Stimulated activated CD4-positive, alpha-beta T cell treated with anti-CD3 and anti-CD28 coated beads, TNF-alpha, amount 100 ng/mL, for 1 hour (primary cell): ENCODE results near the gene POU5F1.
"Not testable (repeated sequence)": the region's sequence is repeated elsewhere in the genome, so short reads cannot be mapped to it uniquely, and the experiment has no call there.

Source experiments
- DNase-seq, 3 donors: peaks; one replicate each; pipeline ENCODE4 v3.0.0-alpha.2; 2020; ENCODE audit warnings: low read depth in 3 of 3, low spot score in 1 of 3

POU5F1 gene

GRCh38 chr6:31192431-31193105, 22.1 kb upstream of the POU5F1 start:
- DNase-seq: not testable (repeated sequence)

- DNase-seq: no peak
Measured at GRCh38 chr6:31190488-31190887, 20.0 kb upstream of the POU5F1 start.

- DNase-seq: not testable (repeated sequence)
Measured at GRCh38 chr6:31189223-31189622, 18.7 kb upstream of the POU5F1 start.

GRCh38 chr6:31187780-31188194, 17.3 kb upstream of the POU5F1 start:
- DNase-seq: no peak

DNA sequence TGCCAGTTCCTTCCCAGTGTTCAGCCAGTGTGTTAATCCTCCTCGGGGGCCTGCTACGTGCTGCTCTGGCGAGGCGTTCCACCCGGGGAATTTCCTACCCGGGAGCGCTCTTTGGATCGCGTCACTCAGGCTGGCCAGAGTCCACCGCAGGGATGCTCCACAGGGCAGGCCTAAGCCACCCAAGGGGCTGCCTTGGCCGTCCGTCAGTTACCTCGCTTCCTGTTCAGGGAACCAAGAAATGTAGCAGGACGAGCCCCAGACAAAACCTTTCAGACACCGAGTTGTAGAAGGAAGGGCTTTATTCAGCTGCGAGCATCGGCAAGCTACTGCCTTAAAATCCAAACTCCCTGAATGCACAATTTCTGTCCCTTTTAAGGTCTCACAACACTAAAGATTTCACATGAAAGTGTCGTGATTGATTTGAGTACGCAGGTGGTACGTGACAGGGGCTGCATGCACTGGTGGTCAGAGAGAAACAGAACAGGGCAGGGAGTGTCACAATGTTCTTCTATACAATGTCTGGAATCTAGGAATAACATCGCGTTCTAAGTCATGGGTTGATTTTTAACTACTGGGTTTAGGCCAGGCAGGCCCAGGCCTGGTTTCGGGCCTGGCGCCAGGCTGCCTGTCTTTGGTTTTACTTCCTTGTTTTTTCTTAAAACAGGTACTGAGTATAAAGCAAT, 15.7 kb upstream of the POU5F1 start:
- no peak for DNase-seq

- DNase-seq: not testable (repeated sequence)
Measured at GRCh38 chr6:31185695-31186051, 15.2 kb upstream of the POU5F1 start.

- DNase-seq: not testable (repeated sequence)
Measured at GRCh38 chr6:31183859-31184258, 13.4 kb upstream of the POU5F1 start.

- DNase-seq: not testable (repeated sequence)
Measured at GRCh38 chr6:31183287-31183686, 12.8 kb upstream of the POU5F1 start.

DNA sequence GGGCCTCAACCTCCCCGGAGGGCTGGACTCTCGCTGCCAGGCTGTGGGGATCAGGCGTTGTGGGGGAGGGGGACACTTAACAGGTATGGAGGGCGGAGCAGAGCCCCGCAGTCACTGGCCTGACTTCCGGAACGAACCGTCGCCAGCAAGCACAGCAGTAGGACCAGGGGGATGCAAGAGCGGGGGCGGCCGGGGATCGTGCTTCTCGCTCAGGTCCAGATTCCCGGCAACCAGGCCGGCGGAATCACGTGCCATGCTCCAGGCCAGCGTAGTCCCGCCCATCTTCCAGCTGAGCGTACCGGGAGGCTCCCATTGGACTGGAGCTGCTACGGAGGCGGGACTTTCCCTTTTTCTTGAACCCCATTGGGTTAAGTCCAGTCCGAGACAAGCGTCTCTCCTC, 10.0 kb upstream of the POU5F1 start:
- no peak for DNase-seq

DNA sequence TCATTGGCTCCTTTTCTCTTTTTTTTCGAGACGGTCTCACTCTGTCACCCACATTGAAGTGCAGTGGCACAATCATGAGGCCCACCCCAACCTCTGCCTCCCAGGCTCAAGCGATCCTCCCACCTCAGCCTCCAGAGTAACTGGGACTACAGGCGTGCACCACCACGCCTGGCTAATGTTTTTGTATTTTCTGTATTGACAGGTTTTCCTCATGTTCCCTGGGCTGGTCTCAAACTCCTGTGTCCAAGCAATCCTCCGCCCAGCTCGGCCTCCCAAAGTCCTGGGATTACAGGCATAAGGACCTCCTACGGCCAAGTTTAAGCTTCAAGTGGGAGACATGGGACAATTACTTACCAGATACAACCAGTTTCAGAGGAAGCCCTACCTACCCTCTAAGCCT, 9.4 kb upstream of the POU5F1 start:
- no peak for DNase-seq

DNA sequence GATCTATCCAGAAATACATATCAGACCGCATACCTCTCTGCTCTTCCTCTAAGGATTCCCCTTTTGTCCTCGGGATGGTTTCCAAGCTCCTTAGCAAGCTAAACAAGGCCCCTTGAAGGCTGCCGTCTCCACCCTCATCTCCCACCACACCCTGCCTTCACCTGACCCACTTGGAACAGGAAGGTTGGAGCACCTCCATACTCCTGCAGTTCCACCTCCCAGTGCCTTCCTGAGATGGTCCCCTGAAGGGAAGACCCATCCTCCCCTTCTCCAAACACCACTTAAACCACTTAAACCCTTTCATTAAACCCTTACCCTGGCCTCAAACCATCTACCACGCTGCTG, 8.5 kb upstream of the POU5F1 start:
- DNase-seq: no peak

- DNase-seq: no peak
Measured at GRCh38 chr6:31178143-31179041, 7.9 kb upstream of the POU5F1 start.

DNA sequence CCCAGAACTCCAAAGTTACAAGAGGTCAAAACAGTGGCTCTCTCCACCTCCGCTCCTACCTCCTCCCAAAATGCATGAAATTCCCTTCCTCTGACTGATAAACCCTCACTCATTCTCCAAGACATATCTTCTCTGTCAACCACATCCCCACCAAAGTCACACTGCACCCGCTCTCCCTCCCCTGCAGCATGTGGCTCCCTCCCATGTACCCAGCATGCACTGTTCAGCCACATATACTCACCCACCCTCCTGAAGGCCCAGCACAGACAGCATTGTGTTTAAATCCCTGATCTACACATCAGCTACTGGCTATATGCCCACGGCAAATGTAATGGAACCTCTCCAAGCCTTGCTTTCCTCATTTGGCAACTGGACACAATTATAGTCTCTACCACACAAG, 5.5 kb upstream of the POU5F1 start:
- DNase-seq: no peak

GRCh38 chr6:31174378-31174777, 3.9 kb upstream of the POU5F1 start:
- DNase-seq: no peak

- no peak for DNase-seq
Measured at GRCh38 chr6:31173406-31173805, 2.9 kb upstream of the POU5F1 start.

- DNase-seq: no peak
Measured at GRCh38 chr6:31172973-31173384, 2.5 kb upstream of the POU5F1 start.

- DNase-seq: no peak
Measured at GRCh38 chr6:31171931-31172905, 1.7 kb upstream of the POU5F1 start.

DNA sequence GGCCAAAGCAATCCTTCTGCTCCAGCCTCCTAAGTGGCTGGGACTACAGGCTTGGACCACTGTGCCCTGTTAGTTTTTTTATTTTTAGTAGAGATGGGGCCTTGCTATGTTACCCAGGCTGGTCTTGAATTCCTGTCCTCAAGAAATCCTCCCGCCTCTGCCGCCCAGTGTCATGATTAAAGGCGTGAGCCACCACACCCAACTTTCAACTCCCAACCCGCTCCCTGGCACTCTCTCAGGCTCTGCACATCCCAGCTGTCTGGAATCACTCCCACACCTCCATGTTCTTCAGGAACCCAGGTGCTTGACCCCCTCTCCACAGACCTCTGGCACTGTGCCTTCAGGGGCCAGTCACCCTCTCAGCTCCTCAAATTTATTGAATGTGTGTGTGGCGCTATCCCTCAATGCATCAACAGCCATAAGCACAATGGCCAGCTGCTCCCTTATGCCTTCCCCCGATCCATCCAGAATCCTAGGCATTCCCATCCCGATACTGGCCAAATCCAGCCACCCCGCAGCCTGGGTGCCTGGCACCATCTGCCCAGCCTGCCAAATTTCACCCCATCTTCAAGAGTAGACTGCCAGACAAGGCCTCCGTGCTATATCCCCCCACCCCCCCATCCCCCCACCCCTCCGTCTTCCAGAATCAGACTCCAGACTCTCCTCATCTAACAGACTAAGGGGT, 647 bp upstream of the POU5F1 start:
- DNase-seq: no peak

DNA sequence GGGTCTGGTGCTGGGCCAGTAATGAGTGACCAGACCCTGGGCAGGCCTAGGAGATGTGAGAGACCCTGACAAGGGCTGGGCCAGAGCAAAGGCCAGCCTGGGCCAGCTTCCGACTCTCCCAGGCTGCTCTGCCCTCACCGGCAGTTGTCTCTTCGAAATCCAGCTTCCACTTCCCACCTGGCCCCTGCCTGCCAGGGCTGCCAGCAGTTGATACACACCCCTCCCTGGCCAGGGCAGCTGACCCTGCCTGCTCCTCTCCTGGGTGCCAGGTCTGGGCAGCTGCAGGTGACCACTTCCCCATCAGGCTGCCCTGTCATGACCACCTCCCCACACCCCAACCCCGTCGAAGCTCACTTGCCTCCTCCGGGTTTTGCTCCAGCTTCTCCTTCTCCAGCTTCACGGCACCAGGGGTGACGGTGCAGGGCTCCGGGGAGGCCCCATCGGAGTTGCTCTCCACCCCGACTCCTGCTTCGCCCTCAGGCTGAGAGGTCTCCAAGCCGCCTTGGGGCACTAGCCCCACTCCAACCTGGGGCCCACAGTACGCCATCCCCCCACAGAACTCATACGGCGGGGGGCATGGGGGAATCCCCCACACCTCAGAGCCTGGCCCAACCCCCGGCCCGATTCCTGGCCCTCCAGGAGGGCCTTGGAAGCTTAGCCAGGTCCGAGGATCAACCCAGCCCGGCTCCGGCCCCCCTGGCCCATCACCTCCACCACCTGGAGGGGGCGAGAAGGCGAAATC, 453 bp downstream of the POU5F1 start:
- DNase-seq: not testable (repeated sequence)
